ENCODE measurements around the gene NDUFB3. TPM values are rescaled to one million over a fixed set of nuclear protein-coding genes. Genes with fewer than 3 reads are reported as not detected.
A peak's percentile ranks its signal among the peaks of the same experiment; 100 is the strongest.

The NDUFB3 gene
- total RNA-seq, 1 donor from 2014 or later = 73.8 TPM

- no peaks in the 10 kb centered on the region for H3K9me3 ChIP-seq
- no peak for DNase-seq
- H3K27me3 ChIP-seq (ENCODE audit: low read depth) = no peaks in the 10 kb centered on the region
- no peak overlapping the region for H3K4me3 ChIP-seq
- H3K36me3 ChIP-seq = peaks cover 13% of the 10 kb centered on the region
- intact Hi-C loops (cut with DNase I) = no loop called here
- ATAC-seq = no peak
- peaks cover 26% of the 10 kb centered on the region for H3K4me1 ChIP-seq
- no peak overlapping the region for H3K27ac ChIP-seq
- TF ChIP-seq CTCF (IDR thresholded peaks at IDR 0.05) = no peak
Observed at GRCh38 chr2:201074996-201075395, 3.2 kb downstream of the NDUFB3 start.

- Histone ChIP-seq H3K27me3 (ENCODE audit: low read depth) (no peaks in the 10 kb centered on the region), H3K9me3 (no peaks in the 10 kb centered on the region), H3K36me3 (peaks cover 90% of the 10 kb centered on the region), H3K27ac (no peak overlapping the region), H3K4me1 (no peaks in the 10 kb centered on the region), H3K4me3 (no peak overlapping the region)
- intact Hi-C loops (cut with DNase I) = no loop called here
- DNase-seq (no peak), ATAC-seq (peak; percentile 17 to 32)
- TF ChIP-seq CTCF (IDR thresholded peaks at IDR 0.05) = no peak
Observed at GRCh38 chr2:201084863-201085262, 13.1 kb downstream of the NDUFB3 start.

GRCh38 chr2:201090574-201090973 lies 18.8 kb downstream of the NDUFB3 start:
- intact Hi-C loops (cut with DNase I) = no loop called here
- Histone ChIP-seq H3K36me3 (peaks cover 37% of the 10 kb centered on the region), H3K4me1 (no peaks in the 10 kb centered on the region), H3K27me3 (ENCODE audit: low read depth) (no peaks in the 10 kb centered on the region), H3K9me3 (no peaks in the 10 kb centered on the region), H3K27ac (no peak overlapping the region), H3K4me3 (no peak overlapping the region)
- no peak for TF ChIP-seq CTCF (IDR thresholded peaks at IDR 0.05)
- ATAC-seq (no peak), DNase-seq (no peak)

- TF ChIP-seq CTCF (IDR thresholded peaks at IDR 0.05) = no peak
- H3K27ac ChIP-seq = no peak overlapping the region
- no peaks in the 10 kb centered on the region for H3K9me3 ChIP-seq
- intact Hi-C loops (cut with DNase I) = no loop called here
- no peaks in the 10 kb centered on the region for H3K27me3 ChIP-seq (ENCODE audit: low read depth)
- H3K4me3 ChIP-seq = no peak overlapping the region
- DNase-seq (no peak), ATAC-seq (no peak)
- H3K4me1 ChIP-seq = no peaks in the 10 kb centered on the region
- H3K36me3 ChIP-seq = peaks cover 12% of the 10 kb centered on the region
Observed at GRCh38 chr2:201093573-201093972, 21.8 kb downstream of the NDUFB3 start.

- intact Hi-C loops (cut with DNase I) = no loop called here
- Histone ChIP-seq H3K4me1 (no peaks in the 10 kb centered on the region), H3K27me3 (ENCODE audit: low read depth) (no peaks in the 10 kb centered on the region)
Observed at GRCh38 chr2:201100497-201100896, 28.7 kb downstream of the NDUFB3 start.

More at GRCh38 chr2:201100497-201100896, 28.7 kb downstream of the NDUFB3 start:
- no peak overlapping the region for H3K27ac ChIP-seq
- no peaks in the 10 kb centered on the region for H3K36me3 ChIP-seq
- ATAC-seq (no peak), DNase-seq (no peak)
- no peak overlapping the region for H3K4me3 ChIP-seq
- H3K9me3 ChIP-seq = no peaks in the 10 kb centered on the region
- no peak for TF ChIP-seq CTCF (IDR thresholded peaks at IDR 0.05)
